HG03108 (cell line): ENCODE data around the gene ITGA8.
"Not testable (repeated sequence)": the region's sequence is repeated elsewhere in the genome, so short reads cannot be mapped to it uniquely, and the experiment has no call there.

ENCODE experiments used
- ATAC-seq: cut with Tn5 transposase; IDR thresholded peaks from one replicate; pipeline ENCODE4 v1.9.1; 2021; ENCODE audit warnings: moderate library complexity; ENCODE audit not compliant: unreplicated experiment

The ITGA8 gene

GRCh38 chr10:15624401-15625196 lies 95.1 kb downstream of the ITGA8 start:
- no peak for ATAC-seq

DNA sequence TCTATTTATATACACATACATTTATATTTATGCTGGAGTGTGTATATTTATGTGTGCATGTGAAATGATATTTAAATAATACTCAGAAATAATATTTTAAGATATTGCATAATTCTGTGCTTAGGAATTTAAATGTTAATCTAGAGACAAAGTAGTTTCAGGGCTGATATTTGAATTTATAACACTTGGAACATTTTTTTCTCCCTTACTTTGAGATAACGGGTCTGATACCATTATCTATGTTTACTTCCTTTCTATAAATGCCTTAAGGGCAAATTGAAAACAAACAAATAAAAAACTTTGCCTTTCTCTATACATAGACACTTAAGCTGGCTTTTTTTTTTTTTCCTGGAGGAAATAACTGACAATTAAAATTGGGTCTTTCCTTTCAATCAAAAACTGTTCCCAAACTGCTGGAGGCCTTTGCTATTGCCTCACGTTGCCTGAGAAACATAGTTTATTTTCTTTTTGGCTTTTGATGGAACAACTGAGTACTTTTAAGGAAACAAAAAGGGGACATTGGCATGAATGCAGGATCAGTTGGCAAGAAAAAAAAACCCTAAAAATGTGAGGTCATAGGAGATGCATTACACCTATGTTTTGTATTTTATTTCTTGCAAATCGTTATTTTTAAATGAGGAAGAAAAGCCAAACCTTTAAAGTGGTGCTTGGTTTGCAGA lies 98.7 kb downstream of the ITGA8 start:
- ATAC-seq, result no peak

DNA sequence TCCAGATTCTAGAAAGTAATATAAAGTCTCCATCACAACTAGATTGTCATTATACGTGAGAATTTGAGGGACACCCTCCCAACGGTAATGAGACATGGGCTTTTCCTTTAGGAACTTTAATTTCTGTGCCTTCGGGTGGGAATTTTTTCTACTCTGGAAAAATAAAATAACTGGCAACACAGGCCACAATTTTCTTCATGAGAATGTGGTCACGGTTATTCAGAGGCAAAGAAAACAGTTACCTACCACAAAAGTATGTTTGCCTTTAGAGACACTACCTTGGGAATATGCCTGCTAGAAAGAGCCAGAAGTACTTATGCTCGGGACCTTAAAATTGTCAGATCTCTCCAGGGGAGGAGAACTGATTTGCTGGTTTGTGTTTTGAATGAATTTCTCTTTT lies 99.4 kb downstream of the ITGA8 start:
- no peak for ATAC-seq

- ATAC-seq, result no peak
Measured at GRCh38 chr10:15609246-15609645, 110.5 kb downstream of the ITGA8 start.

- ATAC-seq, result no peak
Measured at GRCh38 chr10:15606377-15606776, 113.3 kb downstream of the ITGA8 start.

- ATAC-seq, result no peak
Measured at GRCh38 chr10:15605740-15606369, 113.9 kb downstream of the ITGA8 start.

DNA sequence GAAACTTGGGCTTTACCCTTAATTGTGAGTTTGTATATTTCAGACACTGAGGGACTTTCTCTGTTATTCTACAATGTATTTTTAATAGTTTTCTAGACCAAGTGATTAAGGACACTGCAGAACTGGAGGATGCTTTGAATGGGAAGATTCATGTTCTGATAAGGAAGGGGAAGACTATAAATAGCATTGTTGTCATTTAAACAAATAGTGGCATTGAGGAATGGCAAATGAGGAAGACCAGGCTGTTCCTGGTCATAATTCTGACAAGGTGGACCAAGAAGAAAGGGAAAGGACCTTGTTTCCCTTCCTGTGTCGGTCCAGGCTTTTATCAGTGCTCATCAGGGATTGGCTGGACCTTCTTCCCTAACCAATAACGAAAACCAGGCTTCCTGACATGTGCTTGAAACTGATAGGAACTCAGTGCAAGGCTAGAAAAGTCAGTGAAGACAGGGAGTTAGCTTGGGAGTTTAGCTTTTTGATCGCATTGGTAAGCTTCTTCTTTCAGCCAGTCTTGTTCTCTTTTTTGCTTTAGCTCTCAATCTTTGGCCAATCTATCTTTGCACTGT lies 116.2 kb downstream of the ITGA8 start:
- no peak for ATAC-seq

DNA sequence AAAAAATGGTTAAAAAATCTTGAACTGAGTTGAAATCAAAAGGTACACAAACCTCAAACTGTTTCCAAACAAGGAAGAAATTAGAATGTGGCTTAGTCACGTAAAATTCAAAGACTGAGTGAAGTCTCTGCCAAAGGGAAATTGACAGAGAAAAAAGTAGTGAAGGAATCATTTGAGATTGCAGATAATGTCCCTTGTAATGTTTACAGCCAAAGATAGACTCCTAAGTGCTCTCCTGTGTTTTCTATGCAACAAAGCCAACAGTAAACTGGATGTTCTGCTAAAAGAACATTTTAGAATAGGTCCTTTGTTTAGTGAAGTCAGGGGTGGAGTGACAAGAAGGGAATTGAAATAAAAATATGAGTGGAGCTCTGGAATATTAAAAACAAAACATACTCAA lies 117.9 kb downstream of the ITGA8 start:
- ATAC-seq, result no peak

DNA sequence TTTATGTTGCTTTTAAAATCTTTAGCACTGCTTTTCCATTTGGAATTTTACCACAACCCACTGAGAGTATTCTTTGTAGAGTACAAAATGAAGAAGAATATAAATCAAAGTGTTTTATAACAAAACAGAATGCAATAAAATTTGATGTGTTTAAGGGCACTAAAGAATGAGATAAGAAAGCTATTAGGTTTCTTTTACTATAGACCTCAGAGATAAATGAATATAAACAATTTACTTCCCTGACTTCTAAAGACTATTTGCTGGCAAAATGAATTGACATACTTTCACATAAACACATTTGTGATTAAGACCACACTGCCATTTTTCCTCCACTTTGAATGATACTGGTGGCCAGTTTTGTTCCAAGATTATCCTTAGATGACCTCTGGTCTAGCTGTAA lies 124.5 kb downstream of the ITGA8 start:
- ATAC-seq, result no peak

GRCh38 chr10:15591937-15592336 lies 127.8 kb downstream of the ITGA8 start:
- no peak for ATAC-seq

- ATAC-seq, result no peak
Measured at GRCh38 chr10:15591431-15591830, 128.3 kb downstream of the ITGA8 start.

DNA sequence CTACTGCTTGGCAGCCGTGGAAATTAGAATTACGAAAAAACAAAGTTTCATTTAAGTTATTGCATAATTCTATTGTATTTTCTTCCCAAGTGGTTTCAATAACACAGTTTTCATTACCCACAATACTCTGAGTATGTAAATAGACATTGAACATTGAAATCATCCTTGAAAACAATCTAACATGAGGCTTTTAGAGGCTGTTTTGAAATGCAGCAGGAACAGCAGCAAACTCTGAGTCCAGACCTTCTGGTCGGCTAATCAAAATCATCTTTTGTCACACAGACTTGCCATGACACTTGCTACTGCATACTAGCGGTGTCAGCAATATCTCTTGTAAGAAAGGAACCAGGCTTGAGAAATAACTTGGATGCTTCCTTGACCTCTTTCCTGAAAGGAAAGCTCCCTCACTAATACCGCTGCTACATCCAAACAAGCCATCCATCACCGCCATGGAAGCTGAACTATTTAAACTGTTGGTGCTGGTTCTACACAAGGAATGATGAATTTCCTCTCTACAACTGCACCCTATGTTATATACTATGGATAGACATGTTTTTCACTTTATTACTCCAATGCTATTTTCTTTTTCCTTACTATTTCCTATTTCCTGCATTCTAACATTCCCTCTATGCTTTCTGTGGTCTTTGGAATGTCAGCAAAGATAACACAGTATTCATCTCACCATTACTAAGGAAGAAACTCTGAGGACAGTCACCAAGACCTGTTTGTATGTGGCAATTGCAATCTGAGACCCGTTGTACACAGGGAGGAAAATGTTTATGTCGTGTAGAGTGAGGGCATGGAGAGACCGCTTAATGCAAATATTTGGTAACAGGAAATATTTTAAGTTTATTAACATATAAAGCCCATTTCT lies 130.8 kb downstream of the ITGA8 start:
- ATAC-seq, result no peak

- ATAC-seq, result no peak
Measured at GRCh38 chr10:15588151-15588550, 131.6 kb downstream of the ITGA8 start.

GRCh38 chr10:15587271-15587670 lies 132.5 kb downstream of the ITGA8 start:
- ATAC-seq, result no peak

GRCh38 chr10:15585303-15585715 lies 134.4 kb downstream of the ITGA8 start:
- peak; percentile 63 for ATAC-seq

DNA sequence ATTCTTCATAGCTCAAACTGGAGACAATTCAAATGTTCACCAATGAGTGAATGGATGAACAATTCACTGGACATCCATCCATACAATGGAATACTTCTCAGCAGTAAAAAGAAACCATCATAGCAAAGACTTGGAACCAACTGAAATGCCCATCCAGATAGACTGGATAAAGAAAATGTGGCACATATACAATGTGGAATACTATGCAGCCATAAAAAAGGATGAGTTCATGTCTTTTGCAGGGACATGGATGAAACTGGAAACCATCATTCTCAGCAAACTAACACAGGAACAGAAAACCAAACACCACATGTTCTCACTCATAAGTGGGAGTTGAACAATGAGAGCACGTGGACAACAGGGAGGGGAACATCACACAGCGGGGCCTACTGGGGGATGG lies 136.8 kb downstream of the ITGA8 start:
- ATAC-seq, result not testable (repeated sequence)

- no peak for ATAC-seq
Measured at GRCh38 chr10:15579605-15580004, 140.1 kb downstream of the ITGA8 start.

DNA sequence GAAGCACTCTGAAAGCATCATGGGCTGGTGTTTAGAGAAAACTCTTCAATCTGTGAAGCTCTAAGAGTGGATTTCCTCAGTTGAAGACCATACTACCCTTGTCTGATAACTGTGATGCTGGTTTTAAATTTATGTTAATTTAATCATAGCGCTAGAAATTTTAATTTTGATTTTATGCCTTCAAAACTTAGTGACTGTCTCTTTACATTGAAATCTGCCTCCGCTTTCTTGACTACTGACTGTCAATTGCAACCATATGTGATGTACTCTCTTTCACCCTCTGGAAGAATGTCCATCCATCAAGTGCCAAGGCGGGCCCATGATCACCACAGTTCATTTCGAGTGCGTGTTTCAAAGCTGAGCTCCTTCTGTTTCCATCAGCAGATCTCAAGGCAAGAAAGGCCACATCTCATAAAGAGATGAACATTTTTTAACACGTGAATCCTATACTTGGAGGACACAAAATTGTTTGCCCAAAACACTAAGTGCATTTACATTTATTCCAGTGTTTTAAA lies 147.1 kb downstream of the ITGA8 start:
- no peak for ATAC-seq

DNA sequence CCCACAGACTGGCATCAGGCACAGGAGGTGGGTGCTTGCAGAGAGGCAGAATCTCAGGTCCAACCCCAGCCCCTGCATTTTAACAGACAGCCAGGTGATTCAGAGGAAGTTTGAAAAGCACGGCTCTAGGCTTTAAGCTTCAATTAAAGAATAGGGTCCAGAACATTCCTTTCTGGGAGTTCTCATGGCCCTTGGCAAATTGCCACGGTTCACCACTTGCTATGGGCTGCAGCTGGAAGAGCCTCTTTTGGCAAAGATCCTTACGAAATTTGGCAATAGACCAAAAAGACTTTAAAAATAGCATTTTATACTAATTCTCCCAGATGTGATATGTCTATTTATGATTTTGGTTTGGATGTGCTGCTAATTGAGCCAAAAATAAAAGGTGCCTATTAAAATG lies 148.1 kb downstream of the ITGA8 start:
- ATAC-seq, result no peak

DNA sequence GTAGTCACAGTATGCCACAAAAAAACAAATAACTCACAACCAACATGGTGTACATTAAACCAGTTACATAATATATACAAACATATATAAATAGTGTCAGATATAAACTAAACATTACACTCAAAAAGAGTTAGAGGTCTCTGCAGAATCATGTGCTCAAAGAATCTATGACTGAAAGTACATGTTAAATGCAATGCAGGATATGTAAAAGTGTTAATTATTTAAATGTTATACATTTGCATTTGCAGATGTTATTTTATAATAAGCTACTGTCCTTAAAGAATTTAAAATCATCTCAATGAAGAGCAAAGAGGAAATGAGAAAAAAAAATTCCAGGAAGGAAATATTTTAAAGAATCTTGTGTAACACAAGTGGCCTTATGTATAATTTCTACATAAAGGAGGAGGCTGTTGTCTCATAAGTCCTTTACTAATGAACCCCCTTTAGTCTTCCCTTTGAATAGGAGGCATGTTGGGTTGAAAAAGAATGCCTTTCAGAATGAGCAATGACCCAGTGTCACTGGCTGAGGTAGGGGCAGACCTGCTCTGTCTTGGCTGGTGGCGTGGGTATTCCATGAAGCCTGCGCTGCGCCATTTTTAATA lies 148.9 kb downstream of the ITGA8 start:
- ATAC-seq, result no peak
